ENCODE results near the gene IGSF5.
"Not testable (repeated sequence)": the region's sequence is repeated elsewhere in the genome, so short reads cannot be mapped to it uniquely, and the experiment has no call there.

IGSF5 gene

DNA sequence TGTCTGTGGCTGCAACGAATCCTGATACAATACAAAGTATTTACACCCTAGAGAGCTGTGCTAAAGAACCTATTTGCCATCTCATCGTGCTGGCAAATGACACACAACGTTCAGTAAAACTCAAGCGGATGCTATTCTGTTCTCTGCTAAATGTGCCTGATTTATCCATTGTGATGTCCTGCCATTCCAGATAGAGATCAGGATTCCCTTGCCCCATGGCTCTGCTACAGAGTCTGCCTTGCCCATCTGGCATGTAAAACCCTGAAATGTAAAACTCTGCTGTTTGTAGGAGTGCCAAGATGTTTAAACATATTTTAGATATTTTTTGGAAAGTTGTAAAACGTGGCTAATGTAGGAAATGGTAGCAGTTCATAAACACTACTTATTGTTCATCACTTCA, 20.0 kb upstream of the IGSF5 start:
- H3K4me1 Mint-ChIP-seq, result no peaks in the 10 kb centered on the region
- CTCF ChIA-PET, result no interaction called here
- H3K4me3 Mint-ChIP-seq, result no peak overlapping the region
- peaks cover 4% of the 10 kb centered on the region for H3K9me3 Mint-ChIP-seq
- no peak for DNase-seq
- H3K27ac Mint-ChIP-seq, result no peak overlapping the region
- H3K36me3 Mint-ChIP-seq, result no peaks in the 10 kb centered on the region
- no peaks in the 10 kb centered on the region for H3K27me3 Mint-ChIP-seq

DNA sequence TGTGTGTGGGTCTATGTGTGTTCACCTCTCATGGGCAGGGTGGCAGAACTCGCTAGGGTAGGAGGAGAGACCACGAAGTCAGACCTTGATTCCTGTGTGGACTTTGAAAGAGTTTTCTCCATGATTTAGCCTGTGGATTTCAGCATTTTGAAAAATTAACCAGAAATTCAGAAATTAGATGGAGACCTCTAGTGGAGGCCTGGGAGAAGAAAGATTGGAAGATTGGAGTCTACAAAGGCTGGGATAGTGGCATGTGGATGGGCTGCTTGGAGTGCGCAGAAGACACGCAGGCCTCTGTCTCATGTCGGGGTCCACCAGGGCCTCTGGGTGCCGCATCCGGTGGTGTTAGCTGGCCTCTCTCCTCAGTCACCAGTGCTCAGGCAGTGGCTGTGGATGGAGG, 18.9 kb upstream of the IGSF5 start:
- Mint-ChIP-seq H3K4me3 (no peak overlapping the region), H3K27ac (no peak overlapping the region), H3K4me1 (no peaks in the 10 kb centered on the region), H3K36me3 (no peaks in the 10 kb centered on the region), H3K9me3 (peaks cover 4% of the 10 kb centered on the region), H3K27me3 (no peaks in the 10 kb centered on the region)
- CTCF ChIA-PET, result no interaction called here
- no peak for DNase-seq

DNA sequence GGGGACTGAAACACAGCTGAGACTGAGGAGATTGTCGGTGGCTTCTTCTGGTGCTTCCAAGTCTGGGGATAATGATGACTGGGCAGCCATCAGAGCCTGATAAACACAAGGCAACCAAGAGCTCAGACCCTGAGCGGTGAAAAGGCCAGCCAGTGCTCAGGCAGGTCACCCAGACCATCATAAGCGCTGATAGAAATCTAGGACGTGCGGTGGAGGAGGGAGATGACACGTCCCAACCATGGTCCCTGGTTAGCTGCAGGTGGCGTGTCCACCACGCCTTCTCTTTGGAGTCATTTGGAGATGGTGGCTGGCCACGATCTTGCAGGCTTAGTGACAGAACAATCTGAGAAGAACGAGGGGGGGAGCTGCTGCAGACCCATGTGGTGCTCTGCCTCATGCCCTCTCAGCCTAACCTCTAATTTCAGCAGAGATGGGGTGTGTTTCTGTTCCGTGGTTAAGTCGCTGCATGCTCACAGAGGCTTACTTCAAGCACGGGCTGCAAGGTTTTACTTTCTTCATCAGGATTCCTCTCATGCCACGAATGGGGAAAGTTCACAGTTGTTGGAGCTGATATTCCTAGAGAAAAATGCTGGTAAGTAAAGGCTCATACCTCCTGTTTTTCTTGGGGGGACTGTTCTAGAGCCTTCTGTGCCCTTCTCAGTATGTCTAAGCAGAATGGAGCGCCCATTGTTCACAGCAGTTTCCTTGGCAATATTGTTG, 17.4 kb upstream of the IGSF5 start:
- CTCF ChIA-PET, result interaction anchor here (0.6 kb wide), 1 partner anchor 965 kb away, joined by 4 read pairs; no protein-coding TSS in a partner anchor
- peaks cover 4% of the 10 kb centered on the region for H3K9me3 Mint-ChIP-seq
- no peak overlapping the region for H3K4me3 Mint-ChIP-seq
- H3K27me3 Mint-ChIP-seq, result no peaks in the 10 kb centered on the region
- no peak for DNase-seq
- H3K27ac Mint-ChIP-seq, result no peak overlapping the region
- H3K4me1 Mint-ChIP-seq, result no peaks in the 10 kb centered on the region
- H3K36me3 Mint-ChIP-seq, result no peaks in the 10 kb centered on the region

DNA sequence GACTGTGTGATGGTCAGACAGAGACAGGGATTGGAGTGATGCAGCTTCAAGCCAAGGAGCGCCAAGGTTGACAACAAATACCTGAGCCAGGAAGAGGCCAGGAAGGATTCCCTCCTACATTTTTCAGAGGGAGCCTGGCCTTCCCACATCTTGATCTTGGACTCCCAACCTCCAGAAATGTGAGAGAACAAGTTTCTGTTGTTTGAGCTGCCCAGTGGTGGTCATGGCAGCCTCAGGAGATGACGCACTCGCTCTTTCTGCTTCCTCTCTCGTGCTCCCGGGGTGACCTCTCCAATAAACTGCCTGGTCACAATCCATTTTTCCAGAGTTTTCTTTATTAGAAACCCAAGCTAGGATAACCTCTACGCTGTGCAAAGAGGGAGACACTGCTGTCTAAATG, 16.6 kb upstream of the IGSF5 start:
- no peak overlapping the region for H3K4me3 Mint-ChIP-seq
- no peaks in the 10 kb centered on the region for H3K36me3 Mint-ChIP-seq
- H3K27me3 Mint-ChIP-seq, result no peaks in the 10 kb centered on the region
- no peak for DNase-seq
- peaks cover 4% of the 10 kb centered on the region for H3K9me3 Mint-ChIP-seq
- CTCF ChIA-PET, result no interaction called here
- H3K27ac Mint-ChIP-seq, result no peak overlapping the region
- H3K4me1 Mint-ChIP-seq, result no peaks in the 10 kb centered on the region

DNA sequence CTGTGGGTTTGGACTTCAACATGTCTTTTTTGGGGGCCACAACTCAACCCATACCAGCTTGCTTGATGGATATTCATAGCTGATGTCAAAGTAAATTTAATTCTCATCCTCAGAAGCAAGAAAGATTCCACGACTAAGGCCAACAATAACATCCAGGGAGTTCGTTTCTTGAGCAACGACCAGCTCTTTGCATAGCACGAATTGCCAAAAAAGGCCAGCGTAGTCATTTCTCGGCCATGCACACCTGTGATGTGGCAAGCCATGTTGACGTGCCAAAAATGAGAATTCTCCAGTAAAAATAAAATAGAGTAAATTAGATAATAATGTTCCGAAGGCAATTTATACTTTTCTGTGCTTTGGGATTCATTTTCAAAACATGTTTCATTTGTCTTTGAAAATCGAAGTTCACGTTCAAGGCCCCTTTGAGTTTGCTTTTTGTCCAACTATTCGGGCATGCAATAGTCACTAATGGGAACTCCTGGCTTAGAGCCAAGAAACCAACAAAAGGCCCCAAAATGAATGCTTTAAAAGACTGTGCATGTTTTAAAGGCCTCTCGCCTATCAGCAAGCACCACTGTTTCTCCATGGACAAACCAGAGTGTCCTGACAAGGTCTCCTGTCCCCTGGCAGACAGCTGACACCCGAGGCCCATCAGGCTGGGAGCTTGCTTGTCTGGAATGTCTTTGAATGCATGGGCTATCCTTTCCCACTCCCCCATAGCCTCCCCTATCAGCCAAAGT, 14.4 kb upstream of the IGSF5 start:
- CTCF ChIA-PET, result no interaction called here
- Mint-ChIP-seq H3K4me1 (no peaks in the 10 kb centered on the region), H3K9me3 (peaks cover 4% of the 10 kb centered on the region), H3K36me3 (no peaks in the 10 kb centered on the region), H3K27me3 (no peaks in the 10 kb centered on the region), H3K4me3 (no peak overlapping the region), H3K27ac (no peak overlapping the region)
- DNase-seq, result no peak

DNA sequence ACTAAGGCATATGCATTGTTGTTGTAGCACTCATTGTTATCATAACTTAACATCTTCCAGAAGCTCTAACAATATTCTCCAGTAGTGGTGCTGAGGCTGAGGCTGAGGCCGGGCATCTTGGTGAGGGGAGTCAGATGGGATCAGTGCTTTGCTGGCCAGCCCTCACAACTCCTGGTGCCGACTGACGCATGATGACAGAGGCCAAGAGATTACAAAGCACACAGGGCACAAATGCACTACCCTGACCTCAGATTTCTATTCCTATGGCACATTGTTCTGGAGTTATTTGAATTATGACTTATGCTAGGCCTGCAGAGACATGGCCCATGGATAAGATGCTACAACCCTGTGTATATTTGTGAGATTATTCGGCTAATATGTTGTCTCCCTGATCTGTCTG, 8.3 kb upstream of the IGSF5 start:
- no peaks in the 10 kb centered on the region for H3K36me3 Mint-ChIP-seq
- DNase-seq, result no peak
- no peaks in the 10 kb centered on the region for H3K9me3 Mint-ChIP-seq
- CTCF ChIA-PET, result no interaction called here
- H3K27ac Mint-ChIP-seq, result no peak overlapping the region
- no peak overlapping the region for H3K4me3 Mint-ChIP-seq
- no peaks in the 10 kb centered on the region for H3K4me1 Mint-ChIP-seq
- H3K27me3 Mint-ChIP-seq, result no peaks in the 10 kb centered on the region

DNA sequence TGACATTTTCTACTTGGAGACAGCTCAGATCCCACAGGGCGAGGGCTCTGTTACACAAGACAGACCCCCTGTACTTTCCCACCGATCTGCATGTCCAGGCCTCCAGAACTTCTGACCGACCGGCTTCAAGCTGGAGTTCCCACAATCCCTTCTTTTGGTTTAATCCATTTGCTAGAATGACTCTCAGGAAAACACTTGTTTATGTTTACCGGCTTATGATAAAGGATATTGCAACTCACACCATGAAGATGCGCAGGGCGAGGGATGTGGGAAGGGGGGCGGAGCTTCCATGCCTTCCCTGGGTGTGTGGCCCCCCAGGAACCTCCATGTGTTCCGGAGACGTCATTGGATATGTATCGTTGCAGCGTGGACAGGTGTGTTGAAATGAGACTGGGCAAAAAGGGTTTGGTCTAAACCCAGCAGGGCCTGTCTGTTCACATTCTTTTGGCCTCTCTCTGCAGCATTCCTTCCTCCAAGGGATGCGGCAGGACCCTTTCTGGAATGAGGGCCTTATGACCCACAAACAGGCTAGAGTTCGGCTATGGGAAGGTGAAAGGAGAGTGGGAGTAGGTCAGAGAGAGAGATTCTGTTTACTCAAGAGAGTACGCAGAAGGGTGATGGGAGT, 7.5 kb upstream of the IGSF5 start:
- no peak overlapping the region for H3K4me3 Mint-ChIP-seq
- H3K27ac Mint-ChIP-seq, result no peak overlapping the region
- H3K27me3 Mint-ChIP-seq, result no peaks in the 10 kb centered on the region
- H3K9me3 Mint-ChIP-seq, result no peaks in the 10 kb centered on the region
- CTCF ChIA-PET, result interaction anchor here (0.8 kb wide), 1 partner anchor 15 kb away, joined by 3 read pairs; no protein-coding TSS in a partner anchor
- no peaks in the 10 kb centered on the region for H3K36me3 Mint-ChIP-seq
- H3K4me1 Mint-ChIP-seq, result no peaks in the 10 kb centered on the region
- DNase-seq, result no peak

DNA sequence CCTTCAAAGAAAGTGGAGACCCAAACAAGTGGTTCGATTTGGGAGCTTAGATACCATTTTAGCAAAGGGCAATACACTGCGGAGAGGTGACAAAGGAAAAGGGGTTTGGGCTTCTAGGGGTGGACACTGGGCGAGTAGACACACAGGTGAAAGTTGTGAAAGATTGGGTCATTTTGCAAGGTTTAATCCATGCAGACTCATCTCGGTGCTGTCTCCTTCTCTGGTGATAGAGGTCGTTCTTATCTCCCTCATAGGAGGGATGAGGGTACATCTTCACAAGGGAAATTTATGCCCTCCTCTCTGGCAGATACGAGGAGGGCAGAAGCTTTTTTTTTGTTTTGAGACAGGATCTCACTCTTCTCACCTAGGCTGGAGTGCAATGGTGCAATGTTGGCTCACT, 6.4 kb upstream of the IGSF5 start:
- no peak for DNase-seq
- CTCF ChIA-PET, result no interaction called here
- Mint-ChIP-seq H3K27me3 (no peaks in the 10 kb centered on the region), H3K9me3 (no peaks in the 10 kb centered on the region), H3K27ac (no peak overlapping the region), H3K4me1 (no peaks in the 10 kb centered on the region), H3K36me3 (no peaks in the 10 kb centered on the region), H3K4me3 (no peak overlapping the region)

DNA sequence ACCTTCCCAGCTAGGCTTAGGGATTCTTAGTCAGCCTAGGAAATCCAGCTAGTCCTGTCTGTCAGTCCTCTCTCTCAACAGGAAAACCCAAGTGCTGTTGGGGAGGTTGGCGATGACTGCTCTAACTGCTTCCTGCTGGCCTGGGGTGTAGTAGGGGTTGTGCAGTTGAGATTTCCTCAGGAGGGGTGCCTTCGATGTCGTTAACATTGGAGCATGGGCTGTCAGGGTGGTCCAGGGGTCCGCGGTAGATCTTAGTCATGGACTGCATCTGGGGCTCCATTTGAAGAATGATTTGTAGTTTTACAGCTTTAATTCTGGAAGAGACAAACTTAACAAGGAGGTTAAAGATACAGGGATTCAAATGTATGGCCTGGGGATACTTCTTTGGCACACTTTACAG, 5.5 kb upstream of the IGSF5 start:
- H3K4me1 Mint-ChIP-seq, DNase-seq, CTCF ChIA-PET, H3K36me3 Mint-ChIP-seq, H3K4me3 Mint-ChIP-seq, H3K27me3 Mint-ChIP-seq, H3K9me3 Mint-ChIP-seq, H3K27ac Mint-ChIP-seq: not testable (repeated sequence)

DNA sequence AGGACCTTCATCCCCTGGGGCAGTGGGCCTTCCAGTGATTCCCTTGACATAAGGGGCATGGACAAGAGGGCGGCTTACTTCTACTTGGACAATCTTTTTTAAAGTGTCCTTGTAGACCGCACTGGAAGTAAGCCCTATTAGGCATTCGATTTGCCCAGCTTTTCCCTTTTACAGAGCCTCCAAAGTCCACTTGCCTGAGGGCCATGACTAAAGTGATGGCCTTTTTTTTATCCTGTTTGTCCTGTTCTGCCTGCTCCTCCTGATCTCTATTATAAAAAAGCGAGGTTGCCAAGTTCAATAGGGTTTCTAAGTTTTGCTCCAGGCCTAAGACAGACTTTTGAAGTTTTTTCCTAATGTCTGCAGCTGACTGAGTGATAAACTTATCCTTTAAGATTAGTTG, 2.4 kb upstream of the IGSF5 start:
- CTCF ChIA-PET, H3K27ac Mint-ChIP-seq, H3K36me3 Mint-ChIP-seq, H3K4me1 Mint-ChIP-seq, H3K27me3 Mint-ChIP-seq, DNase-seq, H3K9me3 Mint-ChIP-seq, H3K4me3 Mint-ChIP-seq: not testable (repeated sequence)

DNA sequence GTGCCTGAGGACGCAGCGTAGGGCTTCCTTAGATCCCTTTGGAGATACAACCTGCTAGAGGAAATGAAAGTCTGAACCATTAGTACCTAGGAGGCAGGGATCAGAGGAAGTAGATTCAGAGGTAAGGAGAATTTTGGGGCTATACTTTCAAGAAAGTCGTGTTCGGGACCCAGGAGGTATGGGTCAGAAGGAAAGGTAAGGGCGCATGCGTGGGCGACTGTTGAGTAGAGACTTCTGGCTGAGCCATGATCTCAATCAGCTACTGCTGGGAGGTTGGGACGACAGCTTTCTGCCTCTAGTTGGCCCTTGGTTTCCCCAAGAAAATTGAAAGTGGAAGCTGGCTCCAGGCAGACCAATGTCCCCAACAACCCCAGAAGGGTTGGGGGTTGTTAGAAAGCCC, 349 bp downstream of the IGSF5 start:
- H3K9me3 Mint-ChIP-seq, H3K4me1 Mint-ChIP-seq, H3K36me3 Mint-ChIP-seq, H3K27ac Mint-ChIP-seq, H3K27me3 Mint-ChIP-seq, DNase-seq, H3K4me3 Mint-ChIP-seq, CTCF ChIA-PET: not testable (repeated sequence)

DNA sequence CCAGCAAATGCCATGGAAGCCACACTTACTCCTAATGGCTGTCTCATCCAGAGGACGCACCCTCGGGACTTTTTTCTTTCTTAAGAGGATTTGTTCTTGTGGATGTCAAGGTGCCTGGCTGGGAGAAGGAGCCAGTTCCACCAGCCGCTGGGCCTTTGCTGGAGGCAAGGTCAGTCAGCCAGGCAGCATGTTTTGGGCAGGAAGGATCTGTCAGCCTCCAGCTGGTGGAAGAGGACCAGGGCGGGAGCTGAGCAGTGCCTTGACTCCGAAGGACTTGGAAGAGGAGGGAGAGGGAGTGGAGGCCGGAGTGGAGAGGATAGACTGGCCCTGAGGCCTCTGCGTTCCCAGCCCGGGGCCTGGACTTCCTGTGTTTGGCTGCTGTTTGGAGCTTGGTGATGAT, 5.7 kb downstream of the IGSF5 start:
- no peak for DNase-seq
- Mint-ChIP-seq H3K27ac (no peak overlapping the region), H3K9me3 (no peaks in the 10 kb centered on the region), H3K4me3 (no peak overlapping the region), H3K27me3 (no peaks in the 10 kb centered on the region), H3K4me1 (no peaks in the 10 kb centered on the region), H3K36me3 (no peaks in the 10 kb centered on the region)
- CTCF ChIA-PET, result no interaction called here

DNA sequence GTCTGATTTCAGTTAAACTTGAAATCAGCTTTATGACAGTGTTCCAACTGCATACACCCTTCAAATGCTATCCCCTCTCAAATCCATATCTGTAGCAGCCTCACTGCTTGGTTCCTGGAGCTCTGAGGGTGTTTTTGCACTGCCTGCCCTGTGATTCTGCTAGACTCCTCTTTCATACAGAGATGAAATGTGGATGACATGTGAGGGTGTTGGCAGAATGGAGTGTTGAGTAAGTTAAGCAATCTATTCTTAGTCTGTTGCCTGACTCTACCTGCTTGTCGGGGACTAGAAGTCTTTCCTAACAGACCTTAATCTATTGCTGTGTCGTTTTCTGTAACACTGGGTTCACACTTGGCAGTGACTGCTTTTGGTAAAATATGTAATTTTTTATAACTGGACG, 9.8 kb downstream of the IGSF5 start:
- no peak overlapping the region for H3K4me3 Mint-ChIP-seq
- CTCF ChIA-PET, result no interaction called here
- peaks cover 4% of the 10 kb centered on the region for H3K9me3 Mint-ChIP-seq
- no peaks in the 10 kb centered on the region for H3K36me3 Mint-ChIP-seq
- no peak for DNase-seq
- no peaks in the 10 kb centered on the region for H3K27me3 Mint-ChIP-seq
- no peaks in the 10 kb centered on the region for H3K4me1 Mint-ChIP-seq
- no peak overlapping the region for H3K27ac Mint-ChIP-seq

DNA sequence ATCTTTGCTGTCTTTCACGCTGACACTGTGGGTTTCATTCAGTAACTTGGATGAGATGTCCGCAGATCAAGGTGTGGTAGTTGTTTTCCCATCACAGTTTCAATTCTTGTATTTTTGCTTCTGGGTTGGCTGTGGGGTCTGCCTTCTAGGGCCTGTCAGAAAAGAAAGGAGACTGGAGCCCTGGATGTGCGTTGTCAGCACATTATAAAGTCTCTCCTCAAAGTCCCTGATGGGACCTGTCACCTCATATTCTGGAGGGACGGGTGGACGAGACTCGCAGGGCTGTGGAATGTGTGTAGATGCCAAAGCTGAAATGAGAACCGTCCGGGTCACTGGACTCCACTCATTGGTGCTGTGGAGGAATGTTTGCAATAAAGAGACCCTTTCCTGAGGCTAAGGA, 11.3 kb downstream of the IGSF5 start:
- Mint-ChIP-seq H3K4me1 (no peaks in the 10 kb centered on the region), H3K27me3 (no peaks in the 10 kb centered on the region), H3K9me3 (peaks cover 7% of the 10 kb centered on the region), H3K36me3 (no peaks in the 10 kb centered on the region), H3K27ac (no peak overlapping the region), H3K4me3 (no peak overlapping the region)
- no peak for DNase-seq
- CTCF ChIA-PET, result no interaction called here

DNA sequence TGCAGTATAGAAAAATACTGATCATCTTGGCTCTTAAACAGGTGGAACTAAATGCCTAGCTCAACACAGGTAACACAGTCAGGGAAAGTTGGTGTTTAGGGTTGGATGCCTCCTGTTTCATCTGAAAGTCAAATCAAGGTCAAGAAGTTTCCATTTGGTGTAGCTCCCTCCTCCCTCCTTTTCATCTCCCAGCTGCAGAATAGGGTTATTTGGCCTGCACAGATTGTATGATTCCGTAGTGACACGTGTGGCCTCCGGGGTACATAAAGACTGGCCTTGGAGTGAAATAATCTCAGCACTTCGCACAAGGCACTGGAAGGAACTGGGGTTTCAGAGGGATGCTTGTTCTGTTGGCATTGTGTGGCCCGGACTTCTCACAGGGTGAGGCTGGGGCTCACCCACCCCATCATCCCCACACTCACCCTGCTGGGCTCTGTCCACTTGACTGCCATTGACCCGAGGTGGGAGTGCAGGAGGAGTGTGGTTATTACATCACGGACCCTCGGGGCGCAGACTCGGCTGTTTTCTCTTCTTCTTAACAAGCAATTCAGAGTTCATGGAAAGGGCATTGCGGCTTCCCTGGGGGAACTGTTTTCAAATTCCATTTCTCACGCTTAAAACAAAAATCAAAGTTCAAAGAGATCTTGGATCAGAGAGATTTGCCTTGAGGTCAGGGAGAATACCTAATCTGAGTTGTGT, 18.4 kb downstream of the IGSF5 start:
- Mint-ChIP-seq H3K4me3 (no peak overlapping the region), H3K27ac (no peak overlapping the region), H3K4me1 (no peaks in the 10 kb centered on the region), H3K9me3 (peaks cover 6% of the 10 kb centered on the region), H3K27me3 (no peaks in the 10 kb centered on the region), H3K36me3 (no peaks in the 10 kb centered on the region)
- DNase-seq, result no peak
- CTCF ChIA-PET, result no interaction called here

All from activated naive CD4-positive, alpha-beta T cell treated with anti-CD3 and anti-CD28 coated beads, Interleukin-2, amount 10 ng/mL, durations not matched to agents 7 days and 5 days (primary cell).